Heart left ventricle (tissue), 16 donors: Measurements from ENCODE around the gene RAP2B. TPM values are rescaled to one million over a fixed set of nuclear protein-coding genes. Genes with fewer than 3 reads are reported as not detected.

ENCODE experiments used
- ATAC-seq, 4 donors: fragments of 200-7000 bp; cut with Tn5 transposase; one replicate each; pipeline ENCODE4 v1.9.1; 2020 to 2022; ENCODE audit warnings: moderate library complexity in 4 of 4, mild to moderate bottlenecking in 3 of 4, moderate number of reproducible peaks in 1 of 4
- DNase-seq, 5 donors: peaks; one replicate each; pipeline ENCODE4 v3.0.0-alpha.2; 2020
- H3K27ac ChIP-seq, 12 donors: fragments of 200-600 bp; sonication (generic) in 4 of 12; one replicate each; pipeline versions ENCODE4 v1.5.0 to v1.8.0; 2016 to 2022; ENCODE audit warnings: mild to moderate bottlenecking in 2 of 12
- H3K27me3 ChIP-seq, 9 donors: fragments of 200-600 bp; sonication (generic) in 2 of 9; one replicate each; pipeline versions ENCODE4 v1.5.1 to v1.8.0; 2016 to 2022; ENCODE audit warnings: mild to moderate bottlenecking in 3 of 9
- H3K36me3 ChIP-seq, 9 donors: fragments of 200-600 bp; sonication (generic) in 2 of 9; one replicate each; pipeline versions ENCODE4 v1.5.0 to v1.8.0; 2018 to 2022; ENCODE audit warnings: mild to moderate bottlenecking in 2 of 9
- H3K4me1 ChIP-seq, 12 donors: fragments of 200-600 bp; sonication (generic) in 4 of 12; one replicate each; pipeline versions ENCODE4 v1.5.0 to v1.8.0; 2016 to 2022; ENCODE audit warnings: mild to moderate bottlenecking in 3 of 12
- H3K4me3 ChIP-seq, 12 donors: fragments of 200-600 bp; sonication (generic) in 4 of 12; one replicate each; pipeline versions ENCODE4 v1.5.0 to v1.8.0; 2017 to 2022; ENCODE audit warnings: mild to moderate bottlenecking in 9 of 12, moderate library complexity in 4 of 12
- H3K9me3 ChIP-seq, 12 donors: fragments of 200-600 bp; sonication (generic) in 4 of 12; one replicate each; pipeline versions ENCODE4 v1.5.0 to v1.8.0; 2016 to 2022; ENCODE audit warnings: mild to moderate bottlenecking in 1 of 12
- CTCF ChIP-seq, 12 donors: fragments of 200-600 bp; sonication (generic) in 4 of 12; IDR thresholded peaks; one replicate each; pipeline versions ENCODE4 v1.5.0 to v1.8.0; 2018 to 2022; ENCODE audit warnings: antibody characterized with exemption in 12 of 12, mild to moderate bottlenecking in 5 of 12
- POLR2A ChIP-seq, 2 donors: fragments of 450-650 bp; IDR thresholded peaks; one replicate each; pipeline ENCODE4 v1.6.1; 2017; ENCODE audit warnings: antibody characterized with exemption in 2 of 2, mild to moderate bottlenecking in 2 of 2, moderate library complexity in 2 of 2
- WGBS, 4 donors: extraction: QIAGEN DNeasy Blood & Tissue Kit in 2 of 4; methylation state at CpG; one replicate each; pipeline versions ENCODE4 v1.1.5 to v1.1.7; 2013 to 2018; 5-methylcytosine and 5-hydroxymethylcytosine counted together
- intact Hi-C, 10 donors: fragments of 100-400 bp; cut with DNase I; formaldehyde crosslinking; loops; one replicate each; pipeline versions ENCODE4 v1.11.1 to v1.14.2; 2022
- polyA plus RNA-seq, 2 donors: library from polyadenylated mRNA; stranded (reverse); fragments of 200-250 nt; gene quantifications; one replicate each; pipeline ENCODE4 v1.2.3, GENCODE V29; 2013
- total RNA-seq, 9 donors: library from RNA; depleted of rRNA in 2 of 9; stranded (reverse); fragments of >200 nt in 2 of 9; fragmentation: NEBNext Ultra II Directional in 3 of 9; extraction: Animal tissue kit (Norgen Biotek cat#: 25700) in 3 of 9; gene quantifications; one replicate each; pipeline versions ENCODE4 v1.1.0 to v1.2.4, GENCODE V29; 2016 to 2023
- donor health status: ischemic (EF 13 %, LVEDD 7.1; RV severe dilation, severe dysfunction).
- donor health status: healthy with polysubstance abuse.
- donor health status: DM: no; HTN: yes; CAD: no.
- donor health status: DM: no; HTN: no; CAD: no.
- donor health status: ischemic (EF 25% LVEDD 6.9; RV normal size, moderate dysfunction).
- donor health status: ischemic (EF 25% LVEDD 5.7; RV mildly dilated, moderate dysfunction).
- donor health status: healthy.
- donor health status: DM: yes; HTN: yes; CAD: no.
- donor health status: ischemic (EF 35%, LVEDD 5.7; RV mildly dilated, moderate dysfunction).
- donor health status: nonischemic (EF 11% LVEDD 7.7; RV severe dilation, severe dysfunction).
- donor health status: DM: yes; HTN: yes; CAD: no.
- donor health status: PGD.
- donor health status: ischemic (EF 29% LVEDD 5.4; RV normal size, mild dysfunction).
- donor health status: nonischemic (EF 23%, LVEDD 6.1; RV moderate dilation, normal function).

Gene RAP2B
- total and polyA plus RNA-seq, 11 donors = 0.99 to 23.8 (median 3.6) TPM

DNA sequence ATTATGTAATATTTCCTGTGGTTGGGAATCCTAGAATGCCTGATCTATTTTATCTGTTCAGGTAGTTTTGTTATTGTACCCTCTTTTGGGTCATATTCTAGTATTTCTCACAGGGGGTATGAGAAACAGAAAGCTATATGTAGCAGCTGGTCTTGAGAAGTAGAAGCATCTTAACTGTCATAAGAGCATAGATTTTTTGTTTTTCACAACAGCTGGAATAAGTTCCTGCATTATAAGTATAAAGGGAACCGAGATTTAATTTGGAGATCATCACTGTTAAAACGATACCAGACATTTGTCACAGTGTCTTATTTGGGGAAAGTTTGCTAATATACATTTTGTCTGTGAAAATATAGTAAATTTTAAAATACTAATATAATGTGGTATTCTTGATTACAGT is 4.8 kb downstream of the RAP2B start:
- no peak for ATAC-seq
- Histone ChIP-seq H3K36me3 (peaks cover 0 to 37% (median 0%) of the 10 kb centered on the region in 9 donors), H3K27ac (peak overlapping the region in 2 of 12 donors; percentile 8 to 71), H3K27me3 (no peaks in the 10 kb centered on the region), H3K4me3 (peak overlapping the region in 2 of 12 donors; percentile 3 to 98), H3K9me3 (no peaks in the 10 kb centered on the region), H3K4me1 (peaks cover 0 to 44% (median 22%) of the 10 kb centered on the region in 12 donors)
- intact Hi-C loops = loop anchor here in 6 of 10 donors (5.0 to 10.0 kb wide), 5 partner anchors 58 to 431 kb away; no protein-coding TSS in a partner anchor
- DNase-seq = no peak
- no peak for TF ChIP-seq CTCF (IDR thresholded peaks at IDR 0.05)
- WGBS, 4 donors = 71 to 90% (median 79%) methylated on average over 2 of the region's 2 CpGs

GRCh38 chr3:153169793-153170383 is 7.9 kb downstream of the RAP2B start:
- intact Hi-C loops = loop anchor here in 6 of 10 donors (5.0 to 10.0 kb wide), 5 partner anchors 55 to 427 kb away; no protein-coding TSS in a partner anchor
- H3K4me1 ChIP-seq = peaks cover 0 to 34% (median 11%) of the 10 kb centered on the region in 12 donors
- no peak overlapping the region for H3K27ac ChIP-seq
- DNase-seq (no peak), ATAC-seq (no peak)
- no peaks in the 10 kb centered on the region for H3K27me3 ChIP-seq
- 93 to 97% (median 95%) methylated on average over 2 of the region's 2 CpGs for WGBS, 4 donors
- H3K9me3 ChIP-seq = no peaks in the 10 kb centered on the region
- peaks cover 0 to 29% (median 0%) of the 10 kb centered on the region in 9 donors for H3K36me3 ChIP-seq
- TF ChIP-seq POLR2A (IDR thresholded peaks at IDR 0.05) (no peak), CTCF (IDR thresholded peaks at IDR 0.05) (no peak)
- no peak overlapping the region for H3K4me3 ChIP-seq

GRCh38 chr3:153171256-153171655 is 9.2 kb downstream of the RAP2B start:
- TF ChIP-seq CTCF (IDR thresholded peaks at IDR 0.05) (no peak), POLR2A (IDR thresholded peaks at IDR 0.05) (no peak)
- H3K4me3 ChIP-seq = no peak overlapping the region
- intact Hi-C loops = loop anchor here in 1 of 10 donors (10.0 kb wide), 1 partner anchor 54 kb away; no protein-coding TSS in a partner anchor
- no peaks in the 10 kb centered on the region for H3K27me3 ChIP-seq
- no peak for ATAC-seq
- no peak overlapping the region for H3K27ac ChIP-seq
- peaks cover 0 to 22% (median 3%) of the 10 kb centered on the region in 12 donors for H3K4me1 ChIP-seq
- H3K36me3 ChIP-seq = peaks cover 0 to 27% (median 0%) of the 10 kb centered on the region in 9 donors
- 55 to 60% (median 56%) methylated on average over 2 of the region's 2 CpGs for WGBS, 4 donors
- peaks cover 0 to 1% (median 0%) of the 10 kb centered on the region in 12 donors for H3K9me3 ChIP-seq
- no peak for DNase-seq

DNA sequence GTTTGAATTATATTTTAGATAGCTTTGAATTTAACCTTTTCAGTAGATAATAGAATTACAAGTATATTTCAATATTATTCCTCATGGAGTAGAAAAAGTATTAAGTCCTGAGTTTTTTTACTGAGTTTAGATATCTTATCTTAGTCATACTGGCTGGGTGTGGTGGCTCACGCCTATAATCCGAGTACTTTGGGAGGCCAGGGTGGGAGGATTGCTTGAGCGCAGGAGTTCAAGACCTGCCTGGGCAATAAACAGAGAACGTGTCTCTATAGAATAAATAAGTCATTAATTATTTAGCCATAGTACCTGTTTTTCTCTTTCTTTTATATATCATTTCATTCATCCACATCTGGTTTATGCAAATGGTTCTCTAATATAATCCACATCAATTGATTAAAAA is 9.9 kb downstream of the RAP2B start:
- no peak overlapping the region for H3K4me3 ChIP-seq
- peaks cover 0 to 16% (median 0%) of the 10 kb centered on the region in 12 donors for H3K4me1 ChIP-seq
- 89 to 94% (median 93%) methylated on average over 4 of the region's 4 CpGs for WGBS, 4 donors
- intact Hi-C loops = loop anchor here in 1 of 10 donors (10.0 kb wide), 1 partner anchor 53 kb away; no protein-coding TSS in a partner anchor
- DNase-seq = no peak
- H3K36me3 ChIP-seq = peaks cover 0 to 24% (median 0%) of the 10 kb centered on the region in 9 donors
- peaks cover 0 to 6% (median 0%) of the 10 kb centered on the region in 12 donors for H3K9me3 ChIP-seq
- H3K27me3 ChIP-seq = no peaks in the 10 kb centered on the region
- no peak overlapping the region for H3K27ac ChIP-seq
- no peak for ATAC-seq
- no peak for TF ChIP-seq CTCF (IDR thresholded peaks at IDR 0.05)
- TF ChIP-seq POLR2A (IDR thresholded peaks at IDR 0.05) = no peak
